Omental fat pad (tissue), 4 donors: ENCODE data around the gene TOM1. TPM values are rescaled to one million over a fixed set of nuclear protein-coding genes. Genes with fewer than 3 reads are reported as not detected.

ENCODE experiments used
- ATAC-seq: fragments of 150-250 bp; one replicate; pipeline ENCODE4 v1.9.1; 2016; ENCODE audit warnings: mild to moderate bottlenecking, moderate library complexity; ENCODE audit not compliant: low FRiP score
- DNase-seq: peaks from one replicate; pipeline ENCODE4 v3.0.0-alpha.2; 2019; ENCODE audit warnings: low spot score
- total RNA-seq, 4 donors: library from RNA; depleted of rRNA; stranded (reverse); fragments of >200 nt; gene quantifications; one replicate each; pipeline ENCODE4 v1.1.0, GENCODE V29; 2016
- TF ChIP-seq, protein P1 (sequence below), 3 donors: fragments of 450-650 bp; IDR thresholded peaks; one replicate each; pipeline ENCODE4 v1.5.1; 2016 to 2017; ENCODE audit warnings: antibody characterized with exemption in 3 of 3, mild to moderate bottlenecking in 3 of 3, moderate library complexity in 2 of 3

Gene TOM1
- total RNA-seq, 4 donors from 2014 or later = 65.6 to 109 (median 93.2) TPM

DNA sequence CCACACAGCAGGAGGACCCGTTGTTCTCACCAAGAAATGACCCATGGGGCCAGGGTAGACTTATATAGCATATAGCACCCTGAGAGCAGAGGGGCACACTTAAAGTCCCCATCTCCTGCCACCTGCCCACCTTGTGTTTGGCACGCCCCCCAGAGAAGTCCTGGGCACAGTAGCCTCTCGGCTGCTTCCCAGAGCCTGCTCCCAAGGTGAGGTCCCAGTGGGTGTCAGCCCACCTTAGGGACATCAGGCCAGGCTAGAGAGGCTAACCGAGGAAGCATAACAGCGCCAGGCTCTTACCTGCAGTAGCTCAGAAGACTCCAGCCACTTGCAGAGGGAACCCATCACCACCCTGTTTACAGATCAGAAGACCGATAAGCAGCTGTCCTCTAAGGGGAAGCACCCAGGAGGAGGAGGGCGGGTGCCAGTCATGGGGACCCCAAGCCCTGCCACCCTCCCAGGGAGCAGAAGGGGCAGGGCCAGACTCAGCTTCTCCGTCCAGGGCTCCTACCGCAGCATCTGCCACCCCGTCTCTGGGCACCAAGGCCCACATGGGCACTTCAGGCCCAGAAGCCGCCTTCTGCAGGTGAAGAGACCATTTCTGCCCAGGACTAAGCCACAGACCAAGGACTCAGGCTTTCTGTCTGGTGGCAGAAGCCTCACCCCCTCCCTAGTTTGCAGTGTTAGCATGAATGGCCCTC lies 46.3 kb downstream of the TOM1 start:
- TF ChIP-seq, protein P1, sequence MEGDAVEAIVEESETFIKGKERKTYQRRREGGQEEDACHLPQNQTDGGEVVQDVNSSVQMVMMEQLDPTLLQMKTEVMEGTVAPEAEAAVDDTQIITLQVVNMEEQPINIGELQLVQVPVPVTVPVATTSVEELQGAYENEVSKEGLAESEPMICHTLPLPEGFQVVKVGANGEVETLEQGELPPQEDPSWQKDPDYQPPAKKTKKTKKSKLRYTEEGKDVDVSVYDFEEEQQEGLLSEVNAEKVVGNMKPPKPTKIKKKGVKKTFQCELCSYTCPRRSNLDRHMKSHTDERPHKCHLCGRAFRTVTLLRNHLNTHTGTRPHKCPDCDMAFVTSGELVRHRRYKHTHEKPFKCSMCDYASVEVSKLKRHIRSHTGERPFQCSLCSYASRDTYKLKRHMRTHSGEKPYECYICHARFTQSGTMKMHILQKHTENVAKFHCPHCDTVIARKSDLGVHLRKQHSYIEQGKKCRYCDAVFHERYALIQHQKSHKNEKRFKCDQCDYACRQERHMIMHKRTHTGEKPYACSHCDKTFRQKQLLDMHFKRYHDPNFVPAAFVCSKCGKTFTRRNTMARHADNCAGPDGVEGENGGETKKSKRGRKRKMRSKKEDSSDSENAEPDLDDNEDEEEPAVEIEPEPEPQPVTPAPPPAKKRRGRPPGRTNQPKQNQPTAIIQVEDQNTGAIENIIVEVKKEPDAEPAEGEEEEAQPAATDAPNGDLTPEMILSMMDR (IDR thresholded peaks at IDR 0.05) = no peak
- no peak for ATAC-seq

DNA sequence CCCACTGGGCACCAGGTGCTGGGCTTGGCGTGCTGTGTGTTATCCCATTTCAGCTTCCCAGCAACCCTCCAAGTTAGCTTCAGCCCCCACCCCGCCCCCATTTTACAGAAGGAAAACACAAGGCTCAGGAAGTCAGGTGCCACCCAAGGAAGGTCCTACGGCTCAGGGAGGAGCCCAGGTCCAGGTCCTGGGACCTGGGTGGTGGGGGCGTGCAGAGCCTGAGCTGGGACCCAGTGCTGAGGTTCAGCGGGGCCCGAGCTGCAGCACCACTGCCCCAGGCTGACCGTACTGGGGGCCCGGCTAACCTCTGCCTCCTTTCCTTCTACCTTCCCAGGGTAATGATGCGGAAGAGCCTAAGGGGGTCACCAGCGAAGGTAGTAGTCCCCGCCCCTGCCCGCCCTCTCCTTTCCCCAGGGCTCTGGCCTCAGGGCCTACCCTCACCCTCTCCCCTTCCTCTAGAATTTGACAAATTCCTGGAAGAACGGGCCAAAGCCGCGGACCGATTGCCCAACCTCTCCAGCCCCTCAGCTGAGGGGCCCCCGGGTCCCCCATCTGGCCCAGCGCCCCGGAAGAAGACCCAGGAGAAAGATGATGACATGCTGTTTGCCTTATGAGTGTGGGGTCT lies 47.0 kb downstream of the TOM1 start:
- DNase-seq (no peak), ATAC-seq (no peak)
- TF ChIP-seq, protein P1 (IDR thresholded peaks at IDR 0.05) = no peak

More for the DNA sequence above, 46.3 kb downstream of the TOM1 start:
- no peak for DNase-seq

DNA sequence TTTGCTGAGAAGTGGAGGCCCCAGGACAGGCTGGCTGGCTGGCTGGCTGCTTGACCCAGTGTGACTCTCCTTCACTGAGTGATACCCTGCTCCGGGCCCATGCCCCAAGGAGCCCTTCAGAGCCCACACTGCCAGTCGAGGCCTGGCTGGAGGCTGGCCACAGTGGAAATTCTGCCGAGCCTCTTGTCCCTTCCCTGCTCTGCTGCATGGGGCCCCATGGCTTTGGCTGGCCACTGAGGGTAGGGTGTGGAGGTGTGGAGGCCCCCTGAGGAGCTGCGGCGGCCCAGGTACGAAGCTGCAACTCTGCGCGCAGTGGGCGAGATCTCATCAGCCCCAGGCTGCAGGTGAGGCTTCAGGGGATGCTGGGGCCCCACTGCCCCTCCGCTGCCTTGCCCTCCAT lies 47.8 kb downstream of the TOM1 start:
- TF ChIP-seq, protein P1 (IDR thresholded peaks at IDR 0.05) = no peak
- DNase-seq (no peak), ATAC-seq (no peak)

DNA sequence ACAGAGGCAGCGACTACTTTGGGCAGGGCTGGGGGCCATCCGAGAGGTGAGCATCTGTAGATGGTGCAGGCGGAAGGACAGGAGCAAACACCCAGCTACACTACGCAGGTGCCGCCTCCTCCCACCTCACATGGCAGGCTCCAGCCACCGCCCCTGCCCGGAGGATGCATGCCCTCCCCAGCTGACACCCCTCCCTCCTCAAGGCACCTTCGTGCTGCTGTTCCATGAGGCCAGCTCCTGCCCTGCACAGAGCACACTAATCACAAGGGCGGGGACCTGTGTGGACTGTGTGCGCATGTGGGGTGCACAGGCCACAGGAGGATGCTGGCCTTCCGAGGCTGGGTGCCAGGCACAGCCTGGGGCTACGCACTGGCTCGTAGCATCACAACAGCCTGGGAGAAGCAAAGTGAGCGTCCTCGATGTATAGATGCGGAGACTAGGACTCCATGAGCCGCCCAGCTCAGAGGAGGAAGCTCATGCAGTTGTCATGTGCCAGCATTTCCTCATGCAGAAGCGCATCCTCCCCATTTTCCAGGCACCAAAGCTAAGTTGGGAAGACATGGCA lies 48.4 kb downstream of the TOM1 start:
- ATAC-seq (no peak), DNase-seq (no peak)
- TF ChIP-seq, protein P1 (IDR thresholded peaks at IDR 0.05) = no peak

DNA sequence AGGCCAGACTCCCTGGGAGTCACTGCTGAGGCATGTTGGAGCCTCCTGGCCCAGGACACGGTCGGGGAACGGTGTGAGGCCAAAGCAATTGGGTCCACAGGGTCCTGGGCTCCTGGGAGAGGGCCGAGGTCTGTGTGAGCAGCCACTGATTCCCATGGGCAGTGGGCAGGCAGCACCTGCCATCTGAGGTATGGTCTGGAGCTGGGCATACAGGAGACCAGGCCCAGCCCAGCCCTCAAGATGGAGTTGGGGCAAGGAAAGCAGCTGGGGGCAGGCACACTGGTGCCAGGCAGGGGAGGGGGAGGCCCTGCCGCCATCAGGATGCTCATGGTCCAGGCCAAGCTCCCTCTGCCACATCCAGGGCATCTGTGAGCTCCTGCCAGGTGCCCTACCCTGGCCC lies 49.0 kb downstream of the TOM1 start:
- TF ChIP-seq, protein P1 (IDR thresholded peaks at IDR 0.05) = no peak
- ATAC-seq (no peak), DNase-seq (no peak)

DNA sequence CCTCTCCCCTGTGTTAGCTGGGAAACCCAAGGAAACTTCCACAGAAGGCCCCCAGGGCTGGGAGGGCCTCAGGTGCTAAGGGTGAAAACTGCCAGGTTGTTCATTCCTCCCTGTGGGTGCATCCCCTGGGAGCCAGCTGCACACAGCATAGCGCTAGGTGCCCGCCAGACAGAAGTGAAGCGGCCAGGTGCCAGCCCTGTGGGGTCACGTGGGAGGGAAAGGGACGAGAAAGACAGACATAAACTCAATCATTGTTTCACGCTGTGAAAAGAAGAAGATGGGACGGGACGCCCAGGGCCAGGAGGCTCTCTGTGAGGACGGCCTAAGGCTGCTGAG lies 49.6 kb downstream of the TOM1 start:
- ATAC-seq = no peak
- DNase-seq = no peak
- TF ChIP-seq, protein P1 (IDR thresholded peaks at IDR 0.05) = no peak
